NB4 (cell line): ENCODE results near the gene SETD3.

ENCODE experiments used
- MYC ChIP-seq: IDR thresholded peaks from 2 replicates; pipeline ENCODE4 v1.6.1; 2011; ENCODE audit warnings: low read depth, low read length
- TF ChIP-seq, protein P1 (sequence below): IDR thresholded peaks from one replicate; pipeline ENCODE4 v1.5.1; 2012; ENCODE audit warnings: low read depth, low read length
- TF ChIP-seq, protein P2 (sequence below): IDR thresholded peaks from 2 replicates; pipeline ENCODE4 v1.6.1; 2011; ENCODE audit warnings: low read depth, low read length

DNA sequence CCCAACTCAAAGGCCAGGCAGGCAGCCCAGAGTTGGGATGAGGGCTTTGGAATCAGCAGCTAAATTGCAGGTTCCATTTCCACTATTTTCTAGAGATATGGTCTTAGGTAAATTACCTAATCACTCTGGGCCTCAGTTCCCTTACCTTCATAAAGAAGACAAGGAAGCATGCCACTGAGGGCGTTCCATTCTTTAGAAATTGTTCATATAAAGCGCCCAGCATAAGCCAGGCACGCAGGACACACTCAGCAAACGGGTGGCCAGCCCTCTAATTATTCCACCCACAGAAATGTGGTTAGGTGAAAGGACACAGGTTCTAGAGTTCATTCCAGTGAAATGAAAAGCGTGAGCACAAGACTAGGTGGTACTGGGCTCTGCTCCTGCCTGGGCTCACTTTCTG is 120.8 kb downstream of the SETD3 start:
- TF ChIP-seq, protein P1, sequence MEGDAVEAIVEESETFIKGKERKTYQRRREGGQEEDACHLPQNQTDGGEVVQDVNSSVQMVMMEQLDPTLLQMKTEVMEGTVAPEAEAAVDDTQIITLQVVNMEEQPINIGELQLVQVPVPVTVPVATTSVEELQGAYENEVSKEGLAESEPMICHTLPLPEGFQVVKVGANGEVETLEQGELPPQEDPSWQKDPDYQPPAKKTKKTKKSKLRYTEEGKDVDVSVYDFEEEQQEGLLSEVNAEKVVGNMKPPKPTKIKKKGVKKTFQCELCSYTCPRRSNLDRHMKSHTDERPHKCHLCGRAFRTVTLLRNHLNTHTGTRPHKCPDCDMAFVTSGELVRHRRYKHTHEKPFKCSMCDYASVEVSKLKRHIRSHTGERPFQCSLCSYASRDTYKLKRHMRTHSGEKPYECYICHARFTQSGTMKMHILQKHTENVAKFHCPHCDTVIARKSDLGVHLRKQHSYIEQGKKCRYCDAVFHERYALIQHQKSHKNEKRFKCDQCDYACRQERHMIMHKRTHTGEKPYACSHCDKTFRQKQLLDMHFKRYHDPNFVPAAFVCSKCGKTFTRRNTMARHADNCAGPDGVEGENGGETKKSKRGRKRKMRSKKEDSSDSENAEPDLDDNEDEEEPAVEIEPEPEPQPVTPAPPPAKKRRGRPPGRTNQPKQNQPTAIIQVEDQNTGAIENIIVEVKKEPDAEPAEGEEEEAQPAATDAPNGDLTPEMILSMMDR: no peak
- TF ChIP-seq MYC: no peak
- TF ChIP-seq, protein P2, sequence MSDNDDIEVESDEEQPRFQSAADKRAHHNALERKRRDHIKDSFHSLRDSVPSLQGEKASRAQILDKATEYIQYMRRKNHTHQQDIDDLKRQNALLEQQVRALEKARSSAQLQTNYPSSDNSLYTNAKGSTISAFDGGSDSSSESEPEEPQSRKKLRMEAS: no peak
